ENCODE results near the gene HJURP.

DNA sequence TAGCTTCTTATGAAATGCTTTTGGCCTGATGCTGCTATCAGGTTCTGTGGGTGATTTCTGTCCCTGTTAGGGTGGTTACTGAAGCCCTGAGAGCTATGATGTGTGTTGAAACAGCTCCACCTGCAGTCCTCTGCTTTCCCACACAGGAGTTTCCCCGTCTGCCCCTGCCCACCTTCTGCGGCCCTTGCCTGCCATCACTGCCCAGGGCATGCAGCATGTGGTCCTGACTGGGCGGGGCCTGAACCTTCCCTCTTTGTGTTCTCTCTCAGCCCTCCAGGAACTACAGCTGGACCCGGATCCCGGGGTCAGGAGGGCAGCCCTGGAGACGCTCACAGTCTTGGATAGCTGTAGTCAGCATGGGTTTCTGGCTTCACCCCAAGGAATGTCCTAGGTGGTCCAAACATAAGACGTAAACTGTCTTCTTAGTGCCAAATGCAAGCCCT, 21.4 kb downstream of the HJURP start:
- TF ChIP-seq CTCF (IDR thresholded peaks at IDR 0.05; ENCODE audit: extremely low read depth in 1 of 2, insufficient read depth in 1 of 2, low read depth in 1 of 2, low read length in 2 of 2) (peak in 1 of 2 donors; percentile 42), POLR2AphosphoS5 (IDR thresholded peaks at IDR 0.05; ENCODE audit: insufficient read depth, low read depth, low read length) (no peak), POLR2A (IDR thresholded peaks at IDR 0.05; ENCODE audit: low read depth, low read length) (no peak), EZH2 (IDR thresholded peaks at IDR 0.05; ENCODE audit: borderline replicate concordance, low read depth, low read length, severe bottlenecking) (no peak)
